HG02588 (cell line): ENCODE data around the gene PLPP2.

Experiments used
- ATAC-seq: cut with Tn5 transposase; IDR thresholded peaks from one replicate; pipeline ENCODE4 v1.9.1; 2021; ENCODE audit warnings: mild to moderate bottlenecking, moderate library complexity; ENCODE audit not compliant: unreplicated experiment

PLPP2 gene

GRCh38 chr19:291006-291521 lies at the start of gene PLPP2:
PLPP2 (minus strand) TSS chr19:291403; CDS start chr19:291336, 67 bp downstream.
- ATAC-seq, result no peak

GRCh38 chr19:340620-341385 lies 49.6 kb upstream of the PLPP2 start:
- ATAC-seq, result no peak

GRCh38 chr19:339262-339887 lies 48.2 kb upstream of the PLPP2 start:
- ATAC-seq, result no peak

GRCh38 chr19:338421-338820 lies 47.2 kb upstream of the PLPP2 start:
- ATAC-seq, result no peak

- ATAC-seq, result no peak
Observed at GRCh38 chr19:336067-336614, 44.9 kb upstream of the PLPP2 start.

- ATAC-seq, result no peak
Observed at GRCh38 chr19:335486-336066, 44.4 kb upstream of the PLPP2 start.

GRCh38 chr19:335072-335471 lies 43.9 kb upstream of the PLPP2 start:
- ATAC-seq, result no peak

GRCh38 chr19:334296-335071 lies 43.3 kb upstream of the PLPP2 start:
- ATAC-seq, result no peak

GRCh38 chr19:330503-330902 lies 39.3 kb upstream of the PLPP2 start:
- ATAC-seq, result no peak

- ATAC-seq, result no peak
Observed at GRCh38 chr19:329876-330275, 38.7 kb upstream of the PLPP2 start.

- no peak for ATAC-seq
Observed at GRCh38 chr19:328025-328505, 36.9 kb upstream of the PLPP2 start.

- no peak for ATAC-seq
Observed at GRCh38 chr19:327291-328024, 36.3 kb upstream of the PLPP2 start.

GRCh38 chr19:326871-327270 lies 35.7 kb upstream of the PLPP2 start:
- no peak for ATAC-seq

GRCh38 chr19:325937-326565 lies 34.8 kb upstream of the PLPP2 start:
- no peak for ATAC-seq

- ATAC-seq, result no peak
Observed at GRCh38 chr19:325173-325936, 34.2 kb upstream of the PLPP2 start.

GRCh38 chr19:324716-325115 lies 33.5 kb upstream of the PLPP2 start:
- no peak for ATAC-seq

- no peak for ATAC-seq
Observed at GRCh38 chr19:322616-323015, 31.4 kb upstream of the PLPP2 start.

- no peak for ATAC-seq
Observed at GRCh38 chr19:318509-318774, 27.2 kb upstream of the PLPP2 start.
